ENCODE measurements around the gene NAIF1. TPM values are rescaled to one million over a fixed set of nuclear protein-coding genes. Genes with fewer than 3 reads are reported as not detected.

The NAIF1 gene
- total and polyA plus RNA-seq, 2 donors (not counting 3 experiments of a cell fraction or from before 2014, with no cell fraction given): 8.2 to 10.1 TPM

DNA sequence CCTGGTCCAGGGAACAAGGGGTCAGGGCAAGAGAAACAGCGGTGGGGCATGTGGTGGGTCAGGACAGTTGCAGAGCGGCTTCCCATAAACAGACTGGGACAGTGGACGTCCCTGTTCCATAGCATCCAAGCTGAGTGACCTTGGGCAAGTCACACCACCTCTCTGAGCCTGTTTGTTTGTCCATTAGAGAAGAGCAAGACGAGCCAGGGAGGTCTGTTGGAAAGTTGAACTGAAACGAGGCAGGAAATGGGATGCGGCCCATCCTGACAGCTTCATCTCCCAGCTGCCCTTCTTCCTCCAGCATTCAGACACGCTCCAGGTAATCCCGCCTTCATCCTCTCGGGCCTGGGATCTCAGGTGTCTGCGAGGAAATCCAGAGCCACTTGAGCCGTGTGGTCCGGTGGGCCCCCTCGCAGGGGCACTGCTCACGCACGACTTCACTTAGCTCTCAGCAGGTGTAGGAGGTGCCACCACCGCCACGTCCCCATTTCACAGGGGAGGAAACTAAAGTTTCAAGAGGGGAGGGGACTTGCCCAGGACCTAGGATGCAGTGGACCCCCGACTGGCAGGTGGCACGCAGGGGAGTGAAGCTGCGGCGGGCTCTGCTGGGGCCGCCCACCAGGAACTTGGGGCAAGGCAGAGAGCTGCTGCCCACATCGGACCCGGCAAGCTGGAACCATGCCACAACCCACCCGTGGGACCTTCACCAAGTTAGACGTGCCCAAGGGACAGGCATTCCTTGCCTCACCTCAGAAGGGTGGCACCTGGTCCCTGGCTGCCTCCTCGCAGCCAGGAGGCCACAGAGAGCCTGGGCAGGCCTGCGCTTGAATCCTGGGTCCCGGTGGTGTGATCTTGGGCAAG is 47.4 kb upstream of the NAIF1 start:
- Histone ChIP-seq H3K9ac (replicated peaks; ENCODE audit: extremely low read depth, insufficient read depth, low read length) (no peak overlapping the region), H2AFZ (ENCODE audit: low read depth, low read length) (no peak overlapping the region), H3K4me2 (ENCODE audit: insufficient read depth, low read length) (no peak overlapping the region), H3K36me3 (ENCODE audit: control insufficient read depth in 2 of 2, extremely low read depth in 1 of 2, insufficient read depth in 2 of 2, low read length in 2 of 2) (no peaks in the 10 kb centered on the region), H3K9me1 (replicated peaks; ENCODE audit: control insufficient read depth, extremely low read depth, insufficient read depth, low read length) (no peaks in the 10 kb centered on the region), H3K9me3 (replicated peaks; ENCODE audit: control insufficient read depth, insufficient read depth, low read length) (no peaks in the 10 kb centered on the region), H3K27me3 (ENCODE audit: control insufficient read depth in 2 of 2, insufficient read depth in 2 of 2, low read length in 2 of 2) (no peaks in the 10 kb centered on the region), H4K20me1 (replicated peaks; ENCODE audit: control insufficient read depth, extremely low read depth, insufficient read depth, low read length) (no peaks in the 10 kb centered on the region), H3K79me2 (ENCODE audit: control insufficient read depth, insufficient read depth, low read length) (no peaks in the 10 kb centered on the region), H3K27ac (ENCODE audit: insufficient read depth, low read depth, low read length) (no peak overlapping the region), H3K4me3 (replicated peaks in 1 of 3; ENCODE audit: insufficient read depth in 1 of 3, low read depth in 1 of 3, low read length in 3 of 3) (no peak overlapping the region), H3K4me1 (ENCODE audit: control insufficient read depth, extremely low read depth, insufficient read depth, low read length) (no peaks in the 10 kb centered on the region)
- ChIA-PET POLR2A (interaction anchor here (0.6 kb wide), 1 partner anchor 12 kb away, joined by 3 read pairs; no protein-coding TSS in a partner anchor), CTCF (interaction anchor here (2.8 to 3.7 kb wide), 2 partner anchors 11 to 22 kb away, joined by 12 to 55 read pairs; no protein-coding TSS in a partner anchor)
- FAIRE-seq (no peak), DNase-seq (ENCODE audit: low read depth, low spot score) (no peak)
- intact Hi-C loops (cut with micrococcal nuclease): no loop called here
- no TSS peak for BruUV-seq (replicated peaks)
- no peak for TF ChIP-seq POLR2AphosphoS5 (IDR thresholded peaks at IDR 0.05; ENCODE audit: insufficient read depth, low read depth, low read length)
- TF ChIP-seq JUN (IDR thresholded peaks at IDR 0.05; ENCODE audit: borderline replicate concordance, insufficient read depth, insufficient read length, low read depth): no peak
- no peak for TF ChIP-seq POLR2A (IDR thresholded peaks at IDR 0.05; ENCODE audit: low read depth, low read length)
- TF ChIP-seq, protein P1, sequence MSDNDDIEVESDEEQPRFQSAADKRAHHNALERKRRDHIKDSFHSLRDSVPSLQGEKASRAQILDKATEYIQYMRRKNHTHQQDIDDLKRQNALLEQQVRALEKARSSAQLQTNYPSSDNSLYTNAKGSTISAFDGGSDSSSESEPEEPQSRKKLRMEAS (IDR thresholded peaks at IDR 0.05; ENCODE audit: insufficient read depth, insufficient read length): no peak
- TF ChIP-seq FOS (IDR thresholded peaks at IDR 0.05; ENCODE audit: borderline replicate concordance, insufficient read depth, low read length): no peak
- no peak for TF ChIP-seq EZH2 (IDR thresholded peaks at IDR 0.05; ENCODE audit: borderline replicate concordance, low read depth, low read length, severe bottlenecking)
- TF ChIP-seq GATA2 (IDR thresholded peaks at IDR 0.05; ENCODE audit: insufficient read depth, insufficient read length, low read depth, low read length): no peak
- no peak for TF ChIP-seq MYC (IDR thresholded peaks at IDR 0.05; ENCODE audit: low read depth, low read length)
- TF ChIP-seq CTCF (IDR thresholded peaks at IDR 0.05; ENCODE audit: extremely low read depth in 1 of 2, insufficient read depth in 1 of 2, low read depth in 1 of 2, low read length in 2 of 2): no peak
- dilution Hi-C loops (cut with MboI; ENCODE audit: extremely low pct_ligation_motif_present, low sequenced_read_pairs): no loop called here

All from endothelial cell of umbilical vein (primary cell).